Nephron progenitor cell (in vitro differentiated cells): ENCODE measurements around the gene SPC24.
"Not testable (repeated sequence)": the region's sequence is repeated elsewhere in the genome, so short reads cannot be mapped to it uniquely, and the experiment has no call there.

Experiments
- DNase-seq: peaks from one replicate; pipeline ENCODE4 v3.0.0; 2021
- H3K27ac Mint-ChIP-seq: 2 replicates; pipeline ENCODE4 v1.8.0; 2021; ENCODE audit warnings: mild to moderate bottlenecking, moderate library complexity, mixed read lengths
- H3K27me3 Mint-ChIP-seq: 2 replicates; pipeline ENCODE4 v1.8.0; 2021; ENCODE audit warnings: mild to moderate bottlenecking, low read depth, mixed read lengths; ENCODE audit not compliant: poor library complexity
- H3K36me3 Mint-ChIP-seq: 2 replicates; pipeline ENCODE4 v1.8.0; 2021; ENCODE audit warnings: low read depth, mixed read lengths
- H3K4me1 Mint-ChIP-seq: 2 replicates; pipeline ENCODE4 v1.8.0; 2021; ENCODE audit warnings: mixed read lengths
- H3K4me3 Mint-ChIP-seq: 2 replicates; pipeline ENCODE4 v1.8.0; 2021; ENCODE audit warnings: mild to moderate bottlenecking, moderate library complexity, mixed read lengths
- H3K9me3 Mint-ChIP-seq: 2 replicates; pipeline ENCODE4 v1.8.0; 2021; ENCODE audit warnings: mild to moderate bottlenecking, moderate library complexity, mixed read lengths
- CTCF ChIP-seq: fragments of 200-600 bp; sonication (generic); IDR thresholded peaks from 2 replicates; pipeline ENCODE4 v1.5.0; 2021; ENCODE audit warnings: antibody characterized with exemption

Gene SPC24

GRCh38 chr19:11164879-11165406 lies 9.4 kb upstream of the SPC24 start:
- Mint-ChIP-seq H3K27me3 (peaks cover 7% of the 10 kb centered on the region), H3K4me1 (peaks cover 7% of the 10 kb centered on the region), H3K4me3 (no peak overlapping the region), H3K9me3 (peaks cover 8% of the 10 kb centered on the region), H3K27ac (peak overlapping the region; percentile 77), H3K36me3 (peaks cover 41% of the 10 kb centered on the region)
- DNase-seq, result no peak
- no peak for TF ChIP-seq CTCF

GRCh38 chr19:11164296-11164695 lies 8.7 kb upstream of the SPC24 start:
- Mint-ChIP-seq H3K27ac (peak overlapping the region; percentile 77), H3K4me3 (no peak overlapping the region), H3K9me3 (peaks cover 13% of the 10 kb centered on the region), H3K4me1 (peaks cover 7% of the 10 kb centered on the region), H3K36me3 (peaks cover 38% of the 10 kb centered on the region), H3K27me3 (peaks cover 7% of the 10 kb centered on the region)
- no peak for DNase-seq
- no peak for TF ChIP-seq CTCF

- H3K36me3 Mint-ChIP-seq, H3K4me1 Mint-ChIP-seq, DNase-seq, H3K27ac Mint-ChIP-seq, H3K4me3 Mint-ChIP-seq, H3K27me3 Mint-ChIP-seq: not testable (repeated sequence)
- H3K9me3 Mint-ChIP-seq, result peaks cover 13% of the 10 kb centered on the region
Observed at GRCh38 chr19:11160440-11160768, 4.8 kb upstream of the SPC24 start.

GRCh38 chr19:11159598-11160439 lies 4.2 kb upstream of the SPC24 start:
- no peak for TF ChIP-seq CTCF
- Mint-ChIP-seq H3K27ac (no peak overlapping the region), H3K9me3 (peaks cover 13% of the 10 kb centered on the region), H3K4me3 (no peak overlapping the region), H3K27me3 (peaks cover 2% of the 10 kb centered on the region), H3K36me3 (peaks cover 9% of the 10 kb centered on the region), H3K4me1 (peaks cover 7% of the 10 kb centered on the region)
- DNase-seq, result no peak

- H3K4me3 Mint-ChIP-seq, result peak overlapping the region; percentile 89
- no peak for TF ChIP-seq CTCF
- H3K9me3 Mint-ChIP-seq, result peaks cover 3% of the 10 kb centered on the region
Observed at GRCh38 chr19:11154683-11155047, 917 bp downstream of the SPC24 start.

GRCh38 chr19:11152318-11153062 lies 3.1 kb downstream of the SPC24 start:
- peaks cover 29% of the 10 kb centered on the region for H3K36me3 Mint-ChIP-seq

More at GRCh38 chr19:11154683-11155047, 917 bp downstream of the SPC24 start:
- no peak for DNase-seq
- peak overlapping the region; percentile 7 for H3K27ac Mint-ChIP-seq
- H3K4me1 Mint-ChIP-seq, result peaks cover 15% of the 10 kb centered on the region
- H3K27me3 Mint-ChIP-seq, result no peaks in the 10 kb centered on the region
- H3K36me3 Mint-ChIP-seq, result peaks cover 13% of the 10 kb centered on the region

More at GRCh38 chr19:11152318-11153062, 3.1 kb downstream of the SPC24 start:
- Mint-ChIP-seq H3K4me3 (peak overlapping the region; percentile 61), H3K27ac (peak overlapping the region; percentile 94), H3K4me1 (peaks cover 15% of the 10 kb centered on the region), H3K9me3 (no peaks in the 10 kb centered on the region), H3K27me3 (no peaks in the 10 kb centered on the region)
- no peak for DNase-seq
- no peak for TF ChIP-seq CTCF
